WTC11 (cell line): ENCODE data around the gene KPNA3. TPM values are rescaled to one million over a fixed set of nuclear protein-coding genes. Genes with fewer than 3 reads are reported as not detected.

Experiments
- ATAC-seq: fragments of 200-7000 bp; cut with Tn5 transposase; 2 replicates; pipeline ENCODE4 v1.10.0; 2021; ENCODE audit warnings: mild to moderate bottlenecking, moderate library complexity
- CTCF ChIA-PET: fragments of 300-600 bp; sonication (Branson Sonifier 250); formaldehyde crosslinking; loops from one replicate; lab custom pipeline; 2021; ENCODE audit warnings: antibody characterized with exemption; lab: Charles Lee
- POLR2A ChIA-PET: fragments of 350-600 bp; sonication (Branson Sonifier 250); formaldehyde crosslinking; loops from one replicate; lab custom pipeline; 2021; ENCODE audit warnings: antibody characterized with exemption; lab: Charles Lee
- DNase-seq: peaks from one replicate; pipeline ENCODE4 v3.0.0; 2021; ENCODE audit warnings: low spot score
- H3K27ac Mint-ChIP-seq: 2 replicates; pipeline ENCODE4 v1.8.0; 2021; ENCODE audit warnings: mixed read lengths
- H3K27me3 Mint-ChIP-seq: 2 replicates; pipeline ENCODE4 v1.8.0; 2021; ENCODE audit warnings: low read depth, mild to moderate bottlenecking, moderate library complexity, mixed read lengths
- H3K36me3 Mint-ChIP-seq: 2 replicates; pipeline ENCODE4 v1.8.0; 2021; ENCODE audit warnings: mixed read lengths
- H3K4me1 Mint-ChIP-seq: 2 replicates; pipeline ENCODE4 v1.8.0; 2022; ENCODE audit warnings: mixed read lengths
- H3K4me3 Mint-ChIP-seq: 2 replicates; pipeline ENCODE4 v1.8.0; 2021; ENCODE audit warnings: mild to moderate bottlenecking, moderate library complexity, mixed read lengths
- H3K9me3 Mint-ChIP-seq: 2 replicates; pipeline ENCODE4 v1.8.0; 2021; ENCODE audit warnings: mixed read lengths
- ATF3 ChIP-seq: sonication (generic); formaldehyde crosslinking; conservative IDR thresholded peaks from 2 replicates; pipeline ENCODE4 v1.8.1; 2022; ENCODE audit warnings: mild to moderate bottlenecking, missing genetic modification reagents
- EMX1 ChIP-seq: fragments of 250-450 bp; sonication (Bioruptor Pico); IDR thresholded peaks from 2 replicates; pipeline ENCODE4 v1.8.0; 2021; ENCODE audit warnings: mild to moderate bottlenecking
- ETV6 ChIP-seq: sonication (generic); formaldehyde crosslinking; IDR thresholded peaks from 2 replicates; pipeline ENCODE4 v1.8.1; 2022; ENCODE audit warnings: mild to moderate bottlenecking, missing genetic modification reagents
- HMGA2 ChIP-seq: fragments of 250-450 bp; sonication (Bioruptor Pico); IDR thresholded peaks from 2 replicates; pipeline ENCODE4 v1.4.0; 2021; ENCODE audit warnings: mild to moderate bottlenecking, moderate library complexity
- MAX ChIP-seq: sonication (generic); formaldehyde crosslinking; IDR thresholded peaks from 2 replicates; pipeline ENCODE4 v1.8.0; 2022; ENCODE audit warnings: mild to moderate bottlenecking, missing genetic modification reagents
- NFE2L1 ChIP-seq: sonication (generic); formaldehyde crosslinking; IDR thresholded peaks from 2 replicates; pipeline ENCODE4 v1.8.1; 2023; ENCODE audit warnings: missing genetic modification reagents
- NR1H2 ChIP-seq: sonication (generic); formaldehyde crosslinking; IDR thresholded peaks from 2 replicates; pipeline ENCODE4 v1.9.0; 2021; ENCODE audit warnings: mild to moderate bottlenecking, moderate library complexity, missing genetic modification reagents
- NR3C1 ChIP-seq: sonication (generic); formaldehyde crosslinking; conservative IDR thresholded peaks from 2 replicates; pipeline ENCODE4 v1.8.1; 2023; ENCODE audit warnings: low read depth, mild to moderate bottlenecking, missing genetic modification reagents
- SMAD4 ChIP-seq: sonication (generic); formaldehyde crosslinking; IDR thresholded peaks from 2 replicates; pipeline ENCODE4 v1.8.0; 2022; ENCODE audit warnings: mild to moderate bottlenecking, missing genetic modification reagents
- SP1 ChIP-seq: sonication (generic); formaldehyde crosslinking; conservative IDR thresholded peaks from 2 replicates; pipeline ENCODE4 v1.8.1; 2022; ENCODE audit warnings: missing genetic modification reagents
- TEAD4 ChIP-seq: sonication (generic); formaldehyde crosslinking; IDR thresholded peaks from 2 replicates; pipeline ENCODE4 v1.8.0; 2022; ENCODE audit warnings: mild to moderate bottlenecking, missing genetic modification reagents
- ZNF219 ChIP-seq: sonication (generic); formaldehyde crosslinking; IDR thresholded peaks from 2 replicates; pipeline ENCODE4 v1.8.0; 2023; ENCODE audit warnings: missing genetic modification reagents, mild to moderate bottlenecking, borderline replicate concordance
- ZNF281 ChIP-seq: sonication (generic); formaldehyde crosslinking; IDR thresholded peaks from 2 replicates; pipeline ENCODE4 v1.8.0; 2023; ENCODE audit warnings: mild to moderate bottlenecking, missing genetic modification reagents
- ZNF416 ChIP-seq: fragments of 250-450 bp; sonication (Bioruptor Pico); IDR thresholded peaks from 2 replicates; pipeline ENCODE4 v1.9.0; 2021; ENCODE audit warnings: mild to moderate bottlenecking, inconsistent platforms
- ZNF512 ChIP-seq: sonication (generic); formaldehyde crosslinking; IDR thresholded peaks from 2 replicates; pipeline ENCODE4 v1.8.1; 2022; ENCODE audit warnings: missing genetic modification reagents, borderline replicate concordance
- ZSCAN18 ChIP-seq: fragments of 250-450 bp; sonication (Bioruptor Pico); IDR thresholded peaks from 2 replicates; pipeline ENCODE4 v2.1.2; 2022; ENCODE audit warnings: mild to moderate bottlenecking, moderate library complexity
- total RNA-seq: library from RNA; stranded (reverse); gene quantifications from 3 replicates; pipeline ENCODE4 v1.2.3, GENCODE V29; 2021
- TF ChIP-seq, protein P1 (sequence below): sonication (generic); formaldehyde crosslinking; IDR thresholded peaks from 2 replicates; pipeline ENCODE4 v1.8.1; 2023; ENCODE audit warnings: mild to moderate bottlenecking, missing genetic modification reagents, moderate library complexity
- TF ChIP-seq, protein P2 (sequence below): sonication (generic); formaldehyde crosslinking; IDR thresholded peaks from 2 replicates; pipeline ENCODE4 v1.8.0; 2023; ENCODE audit warnings: missing genetic modification reagents
- TF ChIP-seq, protein P3 (sequence below): fragments of 250-450 bp; sonication (Bioruptor Pico); conservative IDR thresholded peaks from 2 replicates; pipeline ENCODE4 v1.9.0; 2021; ENCODE audit warnings: mild to moderate bottlenecking
- TF ChIP-seq, protein P4 (sequence below): sonication (generic); formaldehyde crosslinking; IDR thresholded peaks from 2 replicates; pipeline ENCODE4 v1.8.1; 2023; ENCODE audit warnings: mild to moderate bottlenecking, missing genetic modification reagents, moderate library complexity

KPNA3 gene
- total RNA-seq, 1 experiment from 2014 or later, result 44.4 TPM

GRCh38 chr13:49733181-49733951, 59.1 kb downstream of the KPNA3 start:
- Mint-ChIP-seq H3K36me3 (peaks cover 25% of the 10 kb centered on the region), H3K9me3 (no peaks in the 10 kb centered on the region)

More at GRCh38 chr13:49733181-49733951, 59.1 kb downstream of the KPNA3 start:
- POLR2A ChIA-PET, result no interaction called here
- CTCF ChIA-PET, result no interaction called here
- H3K4me3 Mint-ChIP-seq, result no peak overlapping the region
- peak overlapping the region; percentile 75 for H3K27ac Mint-ChIP-seq
- no peak for ATAC-seq
- no peak for DNase-seq
- H3K4me1 Mint-ChIP-seq, result no peaks in the 10 kb centered on the region
- H3K27me3 Mint-ChIP-seq, result no peaks in the 10 kb centered on the region
- TF ChIP-seq ZNF219 (CRISPR knock-in tag) (no peak), ZNF281 (CRISPR knock-in tag) (no peak), EMX1 (no peak), SMAD4 (CRISPR knock-in tag) (no peak), ATF3 (CRISPR knock-in tag) (no peak), NFE2L1 (CRISPR knock-in tag) (no peak), SP1 (no peak), NR3C1 (CRISPR knock-in tag) (no peak), NR1H2 (CRISPR knock-in tag) (no peak), ZNF416 (CRISPR knock-in tag) (no peak), MAX (CRISPR knock-in tag) (no peak), ZSCAN18 (CRISPR knock-in tag) (no peak), TEAD4 (CRISPR knock-in tag) (no peak), ETV6 (CRISPR knock-in tag) (no peak), HMGA2 (CRISPR knock-in tag) (no peak), ZNF512 (CRISPR knock-in tag) (no peak)
- TF ChIP-seq, protein P1, sequence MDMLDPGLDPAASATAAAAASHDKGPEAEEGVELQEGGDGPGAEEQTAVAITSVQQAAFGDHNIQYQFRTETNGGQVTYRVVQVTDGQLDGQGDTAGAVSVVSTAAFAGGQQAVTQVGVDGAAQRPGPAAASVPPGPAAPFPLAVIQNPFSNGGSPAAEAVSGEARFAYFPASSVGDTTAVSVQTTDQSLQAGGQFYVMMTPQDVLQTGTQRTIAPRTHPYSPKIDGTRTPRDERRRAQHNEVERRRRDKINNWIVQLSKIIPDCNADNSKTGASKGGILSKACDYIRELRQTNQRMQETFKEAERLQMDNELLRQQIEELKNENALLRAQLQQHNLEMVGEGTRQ (CRISPR knock-in tag), result no peak
- TF ChIP-seq, protein P2, sequence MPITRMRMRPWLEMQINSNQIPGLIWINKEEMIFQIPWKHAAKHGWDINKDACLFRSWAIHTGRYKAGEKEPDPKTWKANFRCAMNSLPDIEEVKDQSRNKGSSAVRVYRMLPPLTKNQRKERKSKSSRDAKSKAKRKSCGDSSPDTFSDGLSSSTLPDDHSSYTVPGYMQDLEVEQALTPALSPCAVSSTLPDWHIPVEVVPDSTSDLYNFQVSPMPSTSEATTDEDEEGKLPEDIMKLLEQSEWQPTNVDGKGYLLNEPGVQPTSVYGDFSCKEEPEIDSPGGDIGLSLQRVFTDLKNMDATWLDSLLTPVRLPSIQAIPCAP, result no peak
- TF ChIP-seq, protein P3, sequence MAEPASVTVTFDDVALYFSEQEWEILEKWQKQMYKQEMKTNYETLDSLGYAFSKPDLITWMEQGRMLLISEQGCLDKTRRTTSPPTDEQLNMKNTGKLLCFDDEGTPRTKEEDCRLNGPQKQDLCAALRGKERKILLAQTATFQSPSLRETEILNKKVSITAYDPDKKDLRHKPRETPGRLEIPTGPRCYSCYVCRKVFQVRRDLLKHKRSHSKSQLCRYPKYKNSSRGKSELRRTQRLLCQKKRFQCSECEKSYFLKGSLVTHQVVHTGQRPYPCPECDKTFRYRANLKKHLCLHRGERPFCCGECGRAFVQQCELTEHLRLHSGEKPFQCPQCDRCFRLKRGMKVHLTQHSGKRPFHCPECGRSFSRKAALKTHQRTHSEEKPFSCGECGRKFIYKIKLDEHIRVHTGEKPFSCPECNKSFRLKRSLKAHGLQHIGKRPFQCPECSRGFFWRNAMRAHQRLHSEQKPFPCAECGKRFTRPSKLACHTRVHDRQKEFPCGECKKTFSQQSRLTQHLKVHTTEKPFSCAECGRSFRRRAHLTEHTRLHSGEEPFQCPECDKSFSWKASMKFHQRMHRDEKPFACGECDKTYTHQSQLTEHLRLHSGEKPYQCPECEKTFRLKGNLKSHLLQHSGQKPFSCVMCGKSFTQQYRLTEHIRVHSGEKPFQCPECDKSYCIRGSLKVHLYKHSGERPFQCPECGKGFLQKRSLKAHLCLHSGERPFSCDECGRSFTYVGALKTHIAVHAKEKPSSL (CRISPR knock-in tag), result no peak
- TF ChIP-seq, protein P4, sequence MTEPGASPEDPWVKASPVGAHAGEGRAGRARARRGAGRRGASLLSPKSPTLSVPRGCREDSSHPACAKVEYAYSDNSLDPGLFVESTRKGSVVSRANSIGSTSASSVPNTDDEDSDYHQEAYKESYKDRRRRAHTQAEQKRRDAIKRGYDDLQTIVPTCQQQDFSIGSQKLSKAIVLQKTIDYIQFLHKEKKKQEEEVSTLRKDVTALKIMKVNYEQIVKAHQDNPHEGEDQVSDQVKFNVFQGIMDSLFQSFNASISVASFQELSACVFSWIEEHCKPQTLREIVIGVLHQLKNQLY (CRISPR knock-in tag), result no peak
- TF ChIP-seq, all 79 proteins: peak for 0
